Superior temporal gyrus (tissue), 1 donor: ENCODE data around the gene VGLL4.

ENCODE experiments used
- DNase-seq: peaks from one replicate; pipeline ENCODE4 v3.0.0-alpha.2; 2016; ENCODE audit errors: extremely low spot score

Gene VGLL4

GRCh38 chr3:11552289-11553264 is 91.1 kb downstream of the VGLL4 start:
- DNase-seq: no peak

- DNase-seq: no peak
These were observed 92.7 kb downstream of the VGLL4 start for GRCh38 chr3:11551036-11551435.

GRCh38 chr3:11549580-11550140 is 94.1 kb downstream of the VGLL4 start:
- DNase-seq: no peak

GRCh38 chr3:11548721-11549131 is 95.0 kb downstream of the VGLL4 start:
- DNase-seq: no peak

GRCh38 chr3:11547498-11547897 is 96.2 kb downstream of the VGLL4 start:
- no peak for DNase-seq

- no peak for DNase-seq
These were observed 96.9 kb downstream of the VGLL4 start for GRCh38 chr3:11546657-11547302.

GRCh38 chr3:11545186-11545851 is 98.4 kb downstream of the VGLL4 start:
- no peak for DNase-seq

- DNase-seq: no peak
These were observed 99.1 kb downstream of the VGLL4 start for GRCh38 chr3:11544412-11545181.

- no peak for DNase-seq
These were observed 99.7 kb downstream of the VGLL4 start for GRCh38 chr3:11543948-11544387.

GRCh38 chr3:11543141-11543947 is 100.4 kb downstream of the VGLL4 start:
- no peak for DNase-seq

- DNase-seq: no peak
These were observed 101.2 kb downstream of the VGLL4 start for GRCh38 chr3:11542551-11542950.

GRCh38 chr3:11541321-11542303 is 102.1 kb downstream of the VGLL4 start:
- DNase-seq: no peak

- no peak for DNase-seq
These were observed 104.0 kb downstream of the VGLL4 start for GRCh38 chr3:11539677-11540076.

- DNase-seq: no peak
These were observed 104.5 kb downstream of the VGLL4 start for GRCh38 chr3:11539218-11539617.

GRCh38 chr3:11538581-11538980 is 105.1 kb downstream of the VGLL4 start:
- DNase-seq: no peak

- DNase-seq: no peak
These were observed 106.6 kb downstream of the VGLL4 start for GRCh38 chr3:11536936-11537612.

- DNase-seq: no peak
These were observed 107.4 kb downstream of the VGLL4 start for GRCh38 chr3:11536132-11536935.
